Non-pigmented ciliary epithelial cell (primary cell): ENCODE measurements around the gene APC.
"Not testable (repeated sequence)": the region's sequence is repeated elsewhere in the genome, so short reads cannot be mapped to it uniquely, and the experiment has no call there.

ENCODE experiments used
- DNase-seq: peaks from one replicate; pipeline ENCODE4 v3.0.0-alpha.2; 2010; ENCODE audit warnings: low read depth

The APC gene

DNA sequence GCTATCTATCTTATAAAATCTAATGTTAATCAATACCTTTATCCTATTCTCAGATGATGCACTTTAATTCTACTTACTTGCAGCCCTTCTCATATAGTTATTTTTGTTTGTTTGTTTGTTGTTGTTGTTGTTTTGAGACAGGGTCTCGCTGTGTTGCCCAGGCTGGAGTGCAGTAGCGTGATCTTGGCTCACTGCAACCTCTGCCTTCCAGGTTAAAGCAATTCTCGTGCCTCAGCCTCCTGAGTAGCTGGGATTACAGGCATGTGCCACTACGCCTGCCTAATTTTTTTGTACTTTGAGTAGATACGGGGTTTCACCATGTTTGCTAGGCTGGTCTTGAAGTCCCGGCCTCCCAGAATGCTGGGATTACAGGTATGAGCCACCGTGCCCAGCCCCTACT, 20.8 kb upstream of the APC start:
- DNase-seq = not testable (repeated sequence)

DNA sequence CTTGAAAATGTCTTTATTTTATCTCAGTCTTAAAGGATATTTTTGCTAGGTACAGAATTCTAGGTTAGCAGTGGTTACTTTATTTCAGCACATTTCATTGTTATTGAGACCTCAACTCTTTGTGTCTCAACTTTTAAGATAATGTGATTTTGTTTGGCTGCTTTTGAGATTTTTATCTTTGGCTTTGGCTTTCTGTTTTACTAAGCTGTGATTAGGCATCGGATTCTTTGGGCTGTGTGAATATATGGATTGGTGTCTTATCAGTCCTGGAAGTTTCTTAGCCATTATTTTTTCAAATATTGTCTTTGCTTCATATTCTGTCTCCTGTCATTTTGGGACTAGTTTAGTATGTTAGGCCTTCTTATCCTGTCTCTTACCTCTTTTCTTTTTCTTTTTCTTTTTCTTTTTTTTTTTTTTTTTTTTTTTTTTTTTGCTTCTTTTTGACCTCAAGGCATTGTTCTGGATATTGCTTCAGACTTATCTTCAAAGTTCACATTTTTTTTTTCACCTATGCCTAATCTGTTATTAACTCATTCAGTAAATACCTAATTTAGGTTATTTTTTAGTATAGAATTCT, 20.1 kb upstream of the APC start:
- DNase-seq = no peak

DNA sequence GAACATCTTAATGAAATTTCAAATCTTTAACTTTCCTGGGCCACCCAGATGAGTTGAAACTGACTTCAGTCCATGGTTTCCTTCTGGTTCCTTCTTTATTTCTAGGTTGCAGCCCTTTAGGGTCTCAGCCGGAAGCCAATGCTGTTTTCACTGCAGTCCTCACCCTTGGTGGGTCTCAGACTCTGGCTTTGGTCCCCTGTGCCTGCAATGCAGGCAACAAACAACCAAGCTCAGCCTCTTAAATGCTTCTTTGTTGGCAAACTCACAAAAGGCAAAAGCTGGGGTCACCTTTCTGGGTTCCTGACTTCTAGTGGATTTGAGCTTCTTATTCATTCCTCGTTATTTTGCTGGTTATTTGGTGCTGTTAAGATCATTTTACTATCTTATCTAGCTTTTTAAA, 19.3 kb upstream of the APC start:
- DNase-seq = no peak

DNA sequence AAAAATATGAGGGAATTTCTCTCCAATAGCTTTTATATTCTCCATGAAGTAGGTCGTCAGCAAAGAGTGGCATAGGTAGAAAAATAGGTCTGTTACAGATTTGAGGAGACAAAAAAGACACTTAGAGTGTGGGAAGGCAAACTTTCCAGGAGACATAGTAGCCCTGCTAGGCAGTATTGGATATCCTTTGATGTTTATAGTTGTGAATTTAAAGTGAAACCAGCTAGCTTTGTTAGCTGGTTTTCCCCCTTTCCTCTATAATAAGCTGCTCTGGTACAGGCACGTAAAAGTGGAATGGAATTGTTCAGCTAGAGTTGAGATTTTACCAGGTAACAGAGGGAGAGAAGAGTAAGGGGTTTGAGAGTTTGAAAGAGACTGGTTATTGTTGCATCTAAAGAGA, 17.1 kb upstream of the APC start:
- no peak for DNase-seq

DNA sequence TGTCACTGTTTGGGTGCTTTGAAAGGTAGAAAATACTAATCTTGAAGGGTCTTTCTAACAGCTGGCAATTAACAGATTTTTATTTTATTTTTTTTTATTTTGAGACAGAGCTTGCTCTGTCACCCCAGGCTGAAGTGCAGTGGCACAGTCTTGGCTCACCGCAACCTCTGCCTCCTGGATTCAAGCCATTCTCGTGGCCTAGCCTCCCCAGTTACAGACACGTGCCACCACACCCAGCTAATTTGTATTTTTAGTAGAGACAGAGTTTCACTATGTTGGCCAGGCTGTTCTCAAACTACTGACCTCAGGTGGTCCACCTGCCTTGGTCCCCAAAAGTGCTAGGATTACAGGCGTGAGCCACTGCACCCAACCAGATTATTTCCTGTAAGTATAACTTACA, 12.8 kb upstream of the APC start:
- no peak for DNase-seq

DNA sequence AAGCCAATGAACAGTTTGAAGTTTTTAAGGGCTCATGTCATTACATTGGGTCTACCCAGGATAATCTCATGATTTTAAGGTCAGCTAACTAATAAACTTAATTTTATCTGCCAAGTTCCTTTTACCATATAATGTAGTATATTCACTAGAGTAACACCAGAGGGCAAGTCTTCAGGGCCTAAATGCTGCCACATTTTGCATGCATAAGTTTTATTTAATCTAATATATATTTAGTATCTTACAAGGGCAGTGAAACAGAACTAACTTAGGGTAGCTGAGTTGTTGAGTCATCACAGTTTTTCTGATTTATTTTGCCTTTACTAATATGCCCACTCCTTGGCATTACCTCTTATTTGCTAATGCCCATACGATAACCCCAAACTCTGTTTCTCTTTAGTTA, 8.1 kb upstream of the APC start:
- DNase-seq = no peak

DNA sequence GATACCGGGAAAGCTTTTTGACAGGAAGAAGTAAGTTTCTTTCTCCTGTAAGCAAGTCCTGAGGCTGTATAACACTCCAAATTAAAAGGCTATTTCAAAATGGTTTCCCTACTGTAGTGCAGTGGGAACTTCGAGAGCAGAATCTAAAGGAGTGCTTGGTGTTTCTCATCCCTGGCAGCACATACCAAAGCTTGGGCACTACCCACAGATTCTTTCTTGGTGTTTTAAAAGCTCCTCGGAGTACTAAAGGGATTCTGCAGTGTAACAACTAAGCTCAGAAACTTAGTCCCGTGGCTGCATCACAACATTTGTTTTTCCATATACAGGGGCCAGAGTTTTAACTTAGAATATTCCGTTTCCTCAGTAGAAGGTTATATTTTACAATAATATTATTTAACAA, 5.6 kb upstream of the APC start:
- no peak for DNase-seq

DNA sequence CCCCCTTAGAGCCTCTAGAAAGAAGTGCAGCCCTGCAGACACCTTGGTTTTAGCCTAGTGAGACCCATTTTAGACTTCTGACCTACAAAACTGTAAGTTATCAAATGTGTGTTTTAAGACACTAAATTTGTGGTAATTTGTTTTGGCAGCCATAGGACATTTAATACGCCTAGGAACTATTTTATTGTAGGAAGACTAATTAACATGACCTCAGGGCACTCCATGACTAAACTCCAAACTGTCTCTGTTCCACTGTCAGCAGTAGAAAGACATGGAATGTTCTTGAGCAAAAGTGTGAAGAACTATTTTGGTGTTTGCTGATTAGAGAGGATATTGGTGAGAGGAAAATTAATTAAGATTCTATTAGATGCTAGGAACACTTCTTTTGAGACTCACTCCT, 4.1 kb upstream of the APC start:
- DNase-seq = no peak

DNA sequence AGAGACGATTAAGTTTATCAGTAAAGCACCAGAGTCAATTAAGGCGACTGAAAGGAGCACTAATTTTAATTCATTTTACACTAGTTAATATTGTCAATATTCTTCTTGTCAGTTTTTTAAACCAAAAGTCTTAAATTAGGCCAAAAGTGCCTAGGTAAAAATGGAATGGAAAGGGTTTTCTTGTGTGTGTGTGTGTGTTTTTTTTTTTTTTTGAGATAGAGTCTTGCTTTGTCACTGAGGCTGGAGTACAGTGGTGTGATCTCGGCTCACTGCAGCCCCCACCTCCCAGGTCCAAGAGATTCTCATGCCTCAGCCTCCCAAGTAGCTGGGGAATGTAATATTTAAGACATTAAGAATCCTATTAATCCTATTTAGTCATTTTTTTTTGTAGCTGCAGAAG, 3.1 kb upstream of the APC start:
- no peak for DNase-seq

DNA sequence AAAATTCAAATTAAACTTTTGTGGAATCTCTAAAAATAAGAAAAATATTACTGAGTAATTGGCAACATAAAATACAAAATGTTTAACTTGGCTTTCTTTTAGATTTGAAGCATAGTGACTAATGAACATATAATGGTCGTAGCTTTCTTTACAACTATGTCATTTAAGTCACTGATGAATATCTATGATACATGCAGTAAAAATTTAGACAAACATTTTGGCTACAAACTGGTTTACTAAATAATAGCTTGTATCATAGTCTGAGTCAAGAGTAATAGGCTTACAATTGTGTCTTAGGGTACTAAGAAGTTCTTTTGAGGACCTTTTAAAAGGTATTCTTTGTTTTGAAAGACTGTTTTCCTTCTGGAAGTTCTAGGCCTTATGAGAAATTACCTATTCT, 2.0 kb upstream of the APC start:
- DNase-seq = peak; percentile 17

DNA sequence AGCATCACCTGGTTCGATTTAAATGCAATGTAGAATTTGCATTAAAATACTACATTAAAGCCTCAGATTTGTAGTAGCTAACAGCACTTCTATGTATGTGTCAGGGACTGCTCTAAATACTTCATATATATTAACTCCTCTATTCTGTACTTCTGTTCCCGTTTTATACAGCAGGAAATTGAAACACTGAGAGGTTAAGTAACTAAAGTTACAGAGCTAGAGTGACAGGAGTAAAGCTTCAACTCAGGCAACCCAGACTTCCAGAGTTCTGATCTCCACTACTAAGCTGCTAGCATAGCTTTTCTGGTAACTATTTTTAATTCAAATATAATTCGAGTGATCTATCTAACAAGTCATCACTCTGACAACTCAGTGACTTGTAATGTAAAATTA, 619 bp upstream of the APC start:
- no peak for DNase-seq

DNA sequence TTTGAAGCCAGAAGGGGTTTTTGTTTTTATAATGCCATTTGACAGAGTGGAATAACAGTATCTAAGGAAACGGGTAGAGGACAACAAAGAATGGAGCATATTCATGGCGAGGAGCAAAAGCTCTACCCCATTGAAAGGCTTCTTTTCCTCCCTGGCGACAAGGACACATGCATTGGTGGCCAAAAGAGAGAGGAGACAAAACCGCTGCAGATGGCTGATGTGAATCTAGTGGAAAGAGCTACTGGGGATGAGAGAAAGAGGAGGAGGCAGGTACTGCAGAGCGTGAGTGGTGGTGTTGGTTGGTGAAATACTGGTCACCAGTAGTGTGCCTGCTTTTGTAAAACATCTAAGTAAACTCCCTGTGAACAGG, 491 bp downstream of the APC start:
- DNase-seq = no peak

DNA sequence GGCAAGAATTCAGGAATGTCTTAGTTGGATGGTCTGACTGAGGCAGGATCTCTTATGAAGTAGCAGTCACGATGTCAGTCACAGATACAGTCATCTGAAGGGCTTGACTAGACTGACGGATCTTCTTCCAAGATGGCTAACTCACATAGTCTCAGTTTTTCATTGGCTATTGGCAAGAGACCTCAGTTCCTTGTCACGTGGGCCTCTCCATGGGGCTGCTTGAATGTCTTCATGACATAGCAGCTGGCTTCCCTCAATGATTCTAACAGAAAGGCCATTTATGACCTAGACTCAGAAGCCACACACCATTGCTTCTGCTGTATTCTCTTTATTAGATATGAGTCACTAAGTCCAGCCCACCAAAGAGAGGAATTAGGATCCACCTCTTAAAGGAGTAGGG, 4.7 kb downstream of the APC start:
- no peak for DNase-seq

DNA sequence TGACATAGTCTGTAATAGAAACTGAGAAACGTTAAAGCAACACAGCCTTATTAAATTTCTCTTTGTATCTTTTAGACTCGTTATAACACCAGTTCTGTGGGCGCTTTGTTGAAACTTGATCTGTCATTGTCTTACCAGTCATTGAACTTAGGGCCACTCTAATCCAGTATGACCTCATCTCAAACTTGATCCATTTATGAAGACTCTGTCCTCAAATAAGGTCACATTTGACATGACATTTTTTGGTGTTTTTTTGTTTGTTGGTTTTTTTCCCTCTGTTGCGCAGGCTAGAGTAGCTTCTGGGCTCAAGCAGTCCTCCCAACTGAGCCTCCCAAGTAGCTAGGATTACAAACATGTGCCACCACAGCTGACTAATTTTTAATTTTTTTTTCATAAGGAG, 5.9 kb downstream of the APC start:
- no peak for DNase-seq

DNA sequence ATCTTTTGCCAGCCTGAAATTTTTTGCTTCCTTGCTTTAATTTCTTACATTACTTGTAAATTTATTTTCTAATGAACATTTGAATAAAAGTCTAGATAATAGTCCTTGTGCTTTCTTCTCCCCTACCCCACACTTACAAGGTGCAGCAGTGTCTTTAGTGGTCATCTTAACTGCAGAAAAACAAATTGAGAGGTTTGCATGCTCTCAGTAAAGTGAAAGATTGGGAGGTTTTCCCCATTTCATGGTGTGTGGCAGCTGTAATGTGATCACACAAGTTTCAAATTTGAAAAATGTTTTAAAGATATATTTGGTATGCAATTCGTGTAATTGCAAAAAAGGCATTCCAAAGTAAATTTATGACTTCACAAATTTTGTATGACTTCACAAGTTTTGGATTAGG, 14.7 kb downstream of the APC start:
- DNase-seq = no peak

DNA sequence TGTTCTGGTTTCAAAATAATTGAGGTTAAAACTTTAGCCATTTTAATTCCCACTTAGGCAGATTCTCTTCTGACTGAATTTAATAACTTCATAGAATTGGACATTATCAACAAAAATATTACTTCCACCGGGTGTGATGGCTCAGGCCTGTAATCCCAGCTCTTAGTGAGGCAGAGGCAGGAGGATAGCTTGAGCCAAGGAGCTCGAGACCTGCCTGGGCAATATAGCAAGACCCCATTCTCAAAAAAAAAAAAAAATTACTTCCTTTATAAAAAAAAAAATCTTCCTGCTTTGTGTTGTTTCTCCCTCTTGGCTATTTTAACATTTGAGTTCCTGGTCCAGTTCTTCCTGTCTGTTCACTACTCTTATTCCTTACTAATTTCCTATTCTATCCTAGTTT, 18.0 kb downstream of the APC start:
- DNase-seq = no peak

DNA sequence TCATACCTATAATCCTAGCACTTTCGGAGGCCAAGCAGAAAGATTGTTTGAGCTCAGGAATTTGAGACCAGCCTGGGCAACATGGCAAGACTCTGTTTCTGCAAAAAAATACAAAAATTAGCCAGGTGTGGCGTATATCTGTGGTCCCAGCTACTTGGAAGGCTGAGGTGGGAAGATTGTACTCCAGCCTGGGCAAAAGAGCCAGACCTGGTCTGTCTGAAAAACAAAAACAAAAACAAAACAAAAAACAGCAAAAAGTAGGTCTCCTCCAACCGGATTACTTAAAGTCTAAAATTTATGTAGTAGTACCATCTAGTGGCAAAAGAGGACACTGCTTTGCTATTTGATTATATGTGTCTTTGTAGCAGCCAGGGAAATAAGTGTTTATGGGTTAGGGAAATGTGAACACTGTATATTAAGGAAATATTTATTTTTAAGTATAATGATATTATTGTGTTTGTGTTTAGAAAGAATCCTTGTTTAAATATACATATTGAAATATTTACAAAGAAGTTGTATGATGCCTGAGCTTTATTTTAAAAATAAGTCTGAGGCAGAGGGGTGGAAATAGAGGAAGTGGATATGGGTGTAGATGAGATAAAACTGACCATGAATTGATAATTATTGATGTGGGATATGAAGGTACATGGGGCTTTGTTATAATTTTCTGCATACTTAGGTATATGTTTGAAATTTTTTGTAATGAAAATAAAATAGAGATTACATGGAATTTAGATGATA, 20.0 kb downstream of the APC start:
- no peak for DNase-seq

DNA sequence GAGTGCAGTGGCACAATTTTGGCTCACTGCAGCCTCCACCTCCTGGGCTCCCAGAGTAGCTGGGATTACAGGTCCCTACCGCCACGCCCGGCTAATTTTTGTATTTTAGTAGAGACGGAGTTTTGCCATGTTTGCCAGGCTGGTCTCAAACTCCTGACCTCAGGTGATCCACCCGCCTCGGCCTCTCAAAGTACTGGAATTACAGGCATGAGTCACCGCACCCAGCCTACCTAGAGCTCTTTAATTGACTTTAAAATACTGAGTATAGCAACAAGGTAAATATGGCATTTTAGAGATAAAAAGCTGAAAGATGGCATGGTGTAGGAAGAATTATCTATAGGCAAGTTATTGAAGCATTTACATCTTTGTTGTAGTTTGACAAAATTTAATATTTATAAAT, 21.0 kb downstream of the APC start:
- no peak for DNase-seq

DNA sequence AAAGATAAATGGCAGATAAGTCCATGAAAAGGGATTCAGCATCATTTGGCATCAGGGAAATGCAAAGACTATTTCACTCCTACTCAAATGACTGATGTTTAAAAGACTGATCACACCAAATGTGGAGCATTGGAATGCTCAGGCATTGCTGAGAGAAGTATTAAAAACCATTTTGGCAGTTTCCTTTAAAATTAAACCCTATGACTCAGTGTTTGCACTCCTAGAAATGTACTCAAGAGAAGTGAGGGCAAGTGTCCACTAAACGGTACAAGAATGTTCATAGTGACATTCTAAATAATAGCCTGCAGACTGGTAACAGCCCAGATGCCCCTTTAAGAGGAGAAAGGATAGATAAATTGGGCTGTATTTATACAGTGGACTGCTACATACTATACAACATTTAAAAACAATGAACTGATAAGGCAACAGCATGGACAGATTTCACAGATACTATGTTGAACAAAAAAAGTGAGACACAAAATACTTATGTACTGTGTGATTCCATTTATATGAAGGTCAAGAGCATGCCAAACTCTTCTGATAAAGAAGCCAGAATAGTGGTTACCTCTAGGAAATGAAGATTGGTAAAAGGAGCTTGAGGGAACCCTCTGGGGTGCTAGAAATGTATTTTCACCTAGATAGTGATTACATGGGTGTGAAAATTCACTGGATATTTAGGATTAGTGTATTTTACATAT, 24.6 kb downstream of the APC start:
- peak; percentile 20 for DNase-seq

DNA sequence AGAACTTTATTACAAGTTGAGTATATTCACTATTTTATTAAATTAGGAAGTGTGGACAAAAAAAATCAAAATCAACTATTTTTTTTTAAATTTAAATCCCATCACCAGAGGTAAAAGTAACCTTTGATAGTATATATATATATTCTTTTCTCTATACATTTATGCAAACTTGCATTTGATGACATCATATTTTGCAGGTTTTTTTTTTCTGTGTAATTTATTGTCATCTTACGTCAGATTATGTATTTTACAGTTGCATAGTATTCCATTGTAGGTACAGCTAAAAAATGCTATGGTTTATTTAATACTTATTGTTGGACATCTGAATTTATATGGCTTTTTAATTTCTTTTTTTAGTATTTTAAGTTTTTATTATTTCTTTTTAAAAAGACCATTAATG, 25.5 kb downstream of the APC start:
- no peak for DNase-seq

DNA sequence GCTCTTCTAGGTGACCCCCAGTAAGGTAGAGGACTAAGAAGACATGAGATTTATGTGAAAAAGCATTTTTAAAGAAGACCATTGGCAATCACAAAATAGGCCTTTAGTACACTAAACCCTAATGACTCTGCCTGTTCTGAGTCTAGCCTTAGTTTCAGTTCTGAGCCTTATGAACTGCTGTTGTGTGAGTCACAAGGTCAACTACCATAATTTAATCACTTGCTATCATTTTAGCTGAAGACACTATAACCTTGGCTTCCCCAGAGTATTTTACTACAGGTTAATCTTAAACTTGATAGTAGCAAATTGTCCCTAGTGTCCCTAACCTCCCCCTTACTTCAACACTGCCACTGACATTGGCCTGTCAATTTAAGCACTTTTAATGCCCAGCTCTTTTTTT, 34.4 kb downstream of the APC start:
- no peak for DNase-seq

DNA sequence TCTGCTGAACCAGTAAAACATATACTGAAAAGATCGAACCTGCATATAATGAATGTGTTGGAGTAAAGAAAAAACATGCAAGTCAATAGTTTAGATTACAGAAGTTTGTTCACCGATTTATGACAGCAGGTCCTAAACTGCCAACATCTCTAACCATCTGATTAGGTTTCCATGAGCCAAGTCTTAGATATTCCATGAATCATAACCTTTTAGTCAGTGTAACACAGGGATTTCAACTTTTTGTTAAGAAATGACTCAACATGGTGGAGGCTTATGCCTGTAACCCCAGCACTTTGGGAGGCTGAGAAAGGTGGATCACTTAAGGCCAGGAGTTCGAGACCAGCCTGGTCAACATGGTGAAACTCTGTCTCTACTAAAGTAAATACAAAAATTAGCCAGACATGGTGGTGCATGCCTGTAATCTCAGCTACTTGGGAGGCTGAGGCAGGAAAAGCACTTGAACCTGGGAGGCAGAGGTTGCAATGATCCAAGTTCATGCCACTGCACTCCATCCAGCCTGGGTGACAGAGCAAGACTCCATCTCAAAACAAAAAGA, 38.7 kb downstream of the APC start:
- DNase-seq = peak; percentile 79

DNA sequence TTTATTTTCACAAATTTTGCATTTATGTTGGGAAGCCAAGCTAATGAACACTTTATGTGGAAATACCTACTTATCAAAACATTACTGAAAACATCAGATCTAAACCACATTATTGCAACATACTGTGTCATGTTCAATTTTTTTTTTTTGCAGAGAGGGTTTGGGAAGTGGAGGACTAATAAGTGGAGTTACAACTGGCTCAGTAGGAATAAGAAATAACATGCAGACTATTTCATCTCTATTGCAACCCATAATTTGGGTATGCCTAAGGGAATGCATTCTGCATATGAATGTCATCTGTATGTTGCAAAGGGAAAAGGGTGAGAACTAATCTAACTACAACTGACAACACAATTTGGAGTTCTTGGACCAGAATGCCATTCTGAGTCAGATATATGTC, 41.8 kb downstream of the APC start:
- peak; percentile 35 for DNase-seq

DNA sequence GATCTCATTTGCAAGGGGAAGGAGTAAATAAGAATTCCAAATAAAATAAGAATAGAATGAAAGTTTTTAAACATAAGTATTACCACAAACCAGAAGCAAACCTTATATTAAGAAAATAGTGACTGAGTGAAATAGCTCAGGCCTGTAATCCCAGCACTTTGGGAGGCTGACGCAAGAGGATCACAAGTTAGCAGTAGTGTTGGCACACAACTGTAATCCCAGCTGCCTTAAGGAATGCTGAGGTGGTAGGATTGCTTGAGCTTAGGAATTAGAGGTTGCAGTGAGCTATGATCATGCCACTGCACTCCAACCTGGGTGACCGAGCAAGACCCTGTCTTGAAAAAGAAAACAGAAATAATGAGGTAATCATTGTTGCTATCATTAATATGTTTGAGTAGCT, 47.0 kb downstream of the APC start:
- DNase-seq = peak; percentile 42
